Hematopoietic multipotent progenitor cell treated with erythropoietin and hydrocortisone succinate and interleukin-3 and kit ligand, for 8 days (in vitro differentiated cells): ENCODE measurements around the gene TSPYL1.
"Not testable (repeated sequence)": the region's sequence is repeated elsewhere in the genome, so short reads cannot be mapped to it uniquely, and the experiment has no call there.

ENCODE experiments used
- DNase-seq: peaks from one replicate; pipeline ENCODE4 v3.0.0-alpha.2; 2015

Gene TSPYL1

GRCh38 chr6:116279232-116280160 is at the start of gene TSPYL1:
TSPYL1 (minus strand) TSS chr6:116279930; CDS start chr6:116279830, 100 bp downstream.
- peak; percentile 97 for DNase-seq

- no peak for DNase-seq
Observed at GRCh38 chr6:116329156-116329555, 49.4 kb upstream of the TSPYL1 start.

- DNase-seq: no peak
Observed at GRCh38 chr6:116328528-116328903, 48.8 kb upstream of the TSPYL1 start.

- DNase-seq: no peak
Observed at GRCh38 chr6:116327803-116328527, 48.2 kb upstream of the TSPYL1 start.

- no peak for DNase-seq
Observed at GRCh38 chr6:116326996-116327395, 47.3 kb upstream of the TSPYL1 start.

- no peak for DNase-seq
Observed at GRCh38 chr6:116326181-116326671, 46.5 kb upstream of the TSPYL1 start.

- DNase-seq: not testable (repeated sequence)
Observed at GRCh38 chr6:116325634-116326132, 46.0 kb upstream of the TSPYL1 start.

- no peak for DNase-seq
Observed at GRCh38 chr6:116323863-116324262, 44.1 kb upstream of the TSPYL1 start.

GRCh38 chr6:116321933-116322332 is 42.2 kb upstream of the TSPYL1 start:
- DNase-seq: not testable (repeated sequence)

- DNase-seq: no peak
Observed at GRCh38 chr6:116316772-116317467, 37.2 kb upstream of the TSPYL1 start.

GRCh38 chr6:116314878-116315277 is 35.1 kb upstream of the TSPYL1 start:
- no peak for DNase-seq

GRCh38 chr6:116314218-116314617 is 34.5 kb upstream of the TSPYL1 start:
- no peak for DNase-seq

GRCh38 chr6:116313101-116313776 is 33.5 kb upstream of the TSPYL1 start:
- no peak for DNase-seq

- no peak for DNase-seq
Observed at GRCh38 chr6:116309657-116310056, 29.9 kb upstream of the TSPYL1 start.

GRCh38 chr6:116309001-116309400 is 29.3 kb upstream of the TSPYL1 start:
- DNase-seq: no peak

- no peak for DNase-seq
Observed at GRCh38 chr6:116307633-116308032, 27.9 kb upstream of the TSPYL1 start.

- no peak for DNase-seq
Observed at GRCh38 chr6:116307001-116307400, 27.3 kb upstream of the TSPYL1 start.

- DNase-seq: no peak
Observed at GRCh38 chr6:116304538-116305097, 24.9 kb upstream of the TSPYL1 start.

- no peak for DNase-seq
Observed at GRCh38 chr6:116301104-116301503, 21.4 kb upstream of the TSPYL1 start.

- DNase-seq: no peak
Observed at GRCh38 chr6:116300566-116300965, 20.8 kb upstream of the TSPYL1 start.

- DNase-seq: no peak
Observed at GRCh38 chr6:116298973-116299372, 19.2 kb upstream of the TSPYL1 start.

GRCh38 chr6:116298273-116298672 is 18.5 kb upstream of the TSPYL1 start:
- no peak for DNase-seq
